Effector CD4-positive, alpha-beta T cell (primary cell): ENCODE data around the gene PITPNC1.

ENCODE experiments used
- DNase-seq: peaks from one replicate; pipeline ENCODE4 v3.0.0-alpha.2; 2020

PITPNC1 gene

GRCh38 chr17:67588326-67588725, 211.2 kb downstream of the PITPNC1 start:
- no peak for DNase-seq

- no peak for DNase-seq
Observed at GRCh38 chr17:67594115-67594880, 217.2 kb downstream of the PITPNC1 start.

DNA sequence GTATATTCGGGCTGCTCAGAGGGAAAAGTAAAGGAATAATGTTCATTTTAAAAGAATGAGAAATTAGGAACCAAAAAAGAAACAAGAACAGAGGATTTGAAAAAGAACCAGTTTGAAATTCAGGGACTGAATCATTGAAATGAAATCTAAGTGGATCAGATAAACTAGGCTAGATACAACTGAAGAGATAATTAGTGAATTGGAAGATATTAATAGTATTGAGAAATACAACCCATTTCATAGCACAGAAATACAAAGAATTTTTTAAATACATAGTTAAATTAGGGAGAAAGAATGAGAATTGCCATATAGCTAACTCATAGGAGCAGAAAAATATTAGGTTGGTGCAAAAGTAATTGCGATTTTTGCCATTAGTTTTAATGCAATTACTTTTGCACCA, 223.3 kb downstream of the PITPNC1 start:
- no peak for DNase-seq

- no peak for DNase-seq
Observed at GRCh38 chr17:67601897-67602296, 224.8 kb downstream of the PITPNC1 start.

DNA sequence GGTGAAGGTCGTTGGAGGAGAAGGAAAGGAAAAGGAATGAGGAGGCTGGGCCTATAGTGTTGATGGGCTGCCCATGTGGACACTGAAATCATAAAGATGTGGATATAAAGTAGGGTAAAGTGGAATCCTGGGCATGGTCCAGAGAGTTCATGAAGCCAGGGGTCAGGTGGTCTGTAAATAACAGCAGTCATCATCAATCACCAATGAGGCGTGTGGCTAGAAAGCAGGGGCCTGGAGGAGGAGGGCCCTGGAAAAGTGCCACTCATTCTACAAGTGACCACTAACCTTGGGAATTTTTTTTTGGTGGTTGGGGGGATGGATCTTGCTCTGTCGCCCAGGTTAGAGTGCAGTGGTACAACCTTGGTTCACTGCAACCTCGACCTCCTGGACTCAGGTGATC, 225.4 kb downstream of the PITPNC1 start:
- no peak for DNase-seq

GRCh38 chr17:67602974-67603373, 225.9 kb downstream of the PITPNC1 start:
- peak; percentile 27 for DNase-seq

GRCh38 chr17:67605256-67605912, 228.3 kb downstream of the PITPNC1 start:
- no peak for DNase-seq

DNA sequence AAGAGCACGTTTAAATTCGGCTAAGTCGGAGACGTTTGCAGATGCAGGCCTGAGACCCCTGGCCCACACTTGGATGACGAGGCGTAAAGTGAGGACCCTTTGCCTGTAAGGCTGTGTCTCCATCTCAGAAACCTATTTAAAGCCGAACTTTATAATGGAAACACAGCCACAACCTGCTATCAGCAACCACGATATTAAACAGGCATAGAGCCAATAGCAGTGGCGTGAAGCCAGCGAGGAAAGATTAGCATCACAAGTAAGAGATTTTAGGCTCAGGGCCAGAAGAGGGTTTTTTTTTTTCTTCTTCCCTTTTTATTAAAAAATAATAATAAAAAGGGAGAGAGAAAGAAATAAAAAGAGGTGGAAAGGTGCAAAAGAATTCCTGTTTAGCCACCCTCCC, 229.4 kb downstream of the PITPNC1 start:
- no peak for DNase-seq

- no peak for DNase-seq
Observed at GRCh38 chr17:67606896-67607604, 230.0 kb downstream of the PITPNC1 start.

DNA sequence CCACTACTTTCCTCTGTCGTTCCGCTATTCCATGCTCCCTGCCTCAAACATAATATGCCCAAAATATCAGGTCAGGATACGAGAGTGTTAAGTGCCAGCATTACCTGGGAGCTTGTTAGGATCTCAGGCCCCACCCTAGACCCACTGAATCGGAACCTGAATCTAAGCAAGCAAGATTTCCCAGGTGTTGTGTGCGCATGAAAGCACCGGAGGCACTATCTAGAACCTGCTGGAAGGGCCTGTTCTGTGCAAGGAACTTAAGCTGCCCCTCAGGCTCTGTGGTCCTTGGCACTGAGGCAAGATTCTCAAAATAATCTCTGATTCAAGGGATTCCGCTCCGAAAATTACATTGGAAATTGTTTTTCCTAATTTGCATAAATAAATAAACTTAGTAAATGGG, 233.0 kb downstream of the PITPNC1 start:
- no peak for DNase-seq

GRCh38 chr17:67613961-67614360, 236.9 kb downstream of the PITPNC1 start:
- DNase-seq = no peak

GRCh38 chr17:67615011-67615561, 238.0 kb downstream of the PITPNC1 start:
- no peak for DNase-seq

- DNase-seq = no peak
Observed at GRCh38 chr17:67615736-67616135, 238.7 kb downstream of the PITPNC1 start.

GRCh38 chr17:67617304-67617899, 240.3 kb downstream of the PITPNC1 start:
- no peak for DNase-seq

DNA sequence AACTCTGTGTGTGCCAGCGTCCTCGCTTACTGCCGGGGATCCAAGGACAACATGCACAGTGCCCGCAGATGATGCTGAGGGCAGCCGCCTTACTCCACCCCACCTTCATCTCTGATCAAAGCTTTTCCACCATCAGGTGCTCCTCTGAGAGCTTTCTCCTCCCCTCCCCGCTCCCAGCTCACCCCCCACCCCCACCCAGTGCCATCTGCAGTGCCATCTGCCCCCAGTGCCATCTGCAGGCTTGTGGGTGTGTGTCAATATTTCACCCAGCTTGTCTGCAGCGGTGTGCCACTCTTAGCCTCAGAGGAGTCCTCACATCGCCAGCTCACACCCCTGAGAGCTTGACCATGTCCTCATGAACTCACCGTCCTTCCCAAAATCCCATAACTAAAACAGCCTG, 242.5 kb downstream of the PITPNC1 start:
- no peak for DNase-seq

DNA sequence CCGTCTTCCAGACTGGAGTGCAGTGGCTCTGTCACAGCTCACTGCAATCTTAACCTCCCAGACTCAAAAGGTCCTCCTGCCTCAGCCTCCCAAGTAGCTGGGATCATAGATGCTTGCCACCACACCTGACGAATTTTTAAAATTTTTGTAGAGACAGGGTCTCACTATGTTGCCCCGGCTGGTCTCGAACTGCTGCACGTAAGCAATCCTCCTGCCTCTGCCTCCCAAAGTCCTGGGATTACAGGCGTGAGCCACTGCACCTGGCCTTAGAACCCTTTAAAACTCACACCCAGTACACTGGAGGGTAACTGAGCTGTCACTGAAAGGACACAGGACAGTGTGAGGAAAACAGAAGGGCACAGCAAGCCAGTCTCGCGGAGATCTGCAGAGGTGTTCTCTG, 243.0 kb downstream of the PITPNC1 start:
- no peak for DNase-seq

DNA sequence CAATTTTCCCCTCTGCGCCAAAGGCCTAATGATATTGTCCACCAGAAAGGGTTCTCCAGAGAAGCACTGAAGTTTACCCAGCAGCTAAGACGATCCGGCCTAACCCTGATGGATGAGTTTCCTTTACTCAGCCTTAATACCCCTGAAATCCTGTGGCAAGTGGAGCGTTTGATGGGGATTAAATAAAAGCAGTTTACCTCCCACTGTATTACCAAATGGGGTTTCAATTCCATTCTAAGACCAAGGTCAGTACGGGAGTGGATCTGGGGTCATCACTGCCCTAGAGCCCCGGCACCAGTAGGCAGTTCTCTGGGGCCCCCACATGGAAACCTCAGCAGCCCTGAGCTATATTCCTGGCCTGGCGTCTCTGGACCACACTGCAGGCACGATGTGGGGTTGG, 243.6 kb downstream of the PITPNC1 start:
- no peak for DNase-seq

DNA sequence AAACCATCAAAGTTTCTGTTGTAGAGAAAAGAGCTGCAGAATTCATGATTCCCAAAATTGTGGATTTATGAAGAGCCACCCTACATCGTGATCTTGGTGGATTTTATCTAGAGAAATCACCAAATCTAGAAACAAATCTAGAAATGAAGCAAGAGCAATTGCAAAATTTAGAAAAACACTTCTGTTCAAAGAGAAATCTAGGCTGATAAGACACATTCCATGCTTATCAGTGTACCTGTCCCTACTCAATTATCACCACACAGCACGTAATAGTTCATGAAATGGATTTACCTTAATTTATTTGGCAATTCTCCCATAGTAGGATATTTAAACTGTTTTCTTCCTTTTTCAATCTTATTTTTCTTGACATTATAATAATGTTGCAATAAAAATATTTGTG, 246.7 kb downstream of the PITPNC1 start:
- no peak for DNase-seq

DNA sequence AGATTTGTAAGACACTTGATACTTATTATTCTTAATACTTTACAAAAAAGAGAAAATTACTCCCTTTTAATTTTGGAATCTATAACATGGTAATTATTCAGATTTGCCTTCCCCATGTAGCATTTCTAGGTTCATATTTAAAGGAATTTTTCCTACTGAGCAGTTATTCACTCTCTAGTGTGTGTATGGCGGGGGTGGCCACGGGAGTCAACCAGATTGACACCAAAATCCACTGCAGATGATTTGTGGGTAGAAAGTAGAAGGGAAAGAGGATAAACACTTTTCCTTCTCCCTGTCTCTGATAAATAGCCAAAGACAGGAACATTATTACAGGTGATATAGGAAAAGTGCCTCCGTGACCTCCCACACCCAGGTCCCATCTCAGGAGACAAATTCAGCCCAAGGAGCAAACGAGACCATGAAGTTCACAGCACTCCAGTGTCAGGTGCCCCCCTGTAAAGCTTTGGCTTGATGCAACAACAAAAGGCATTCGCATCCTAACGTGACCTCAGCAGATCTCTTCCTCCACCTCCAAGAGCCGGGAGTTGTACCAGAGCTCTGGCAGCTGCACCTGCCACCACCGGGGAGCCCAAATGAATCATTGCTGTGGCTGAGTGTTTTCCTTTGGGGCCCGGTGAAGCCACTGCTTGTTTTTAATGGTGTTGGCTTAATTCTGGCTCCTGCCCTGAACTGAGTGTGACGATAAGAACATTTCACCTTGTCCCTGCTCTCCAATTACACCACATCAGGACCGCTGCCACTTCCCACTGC, 248.0 kb downstream of the PITPNC1 start:
- DNase-seq = no peak

GRCh38 chr17:67625971-67626370, 248.9 kb downstream of the PITPNC1 start:
- DNase-seq = no peak

GRCh38 chr17:67628580-67629013, 251.5 kb downstream of the PITPNC1 start:
- no peak for DNase-seq

GRCh38 chr17:67629971-67630320, 252.9 kb downstream of the PITPNC1 start:
- no peak for DNase-seq
